Astrocyte of the cerebellum (primary cell): ENCODE data around the gene SIGLEC8.
"Not testable (repeated sequence)": the region's sequence is repeated elsewhere in the genome, so short reads cannot be mapped to it uniquely, and the experiment has no call there.

ENCODE experiments used
- DNase-seq: peaks from one replicate; pipeline ENCODE4 v3.0.0-alpha.2; 2011; ENCODE audit warnings: low read depth
- H3K4me3 ChIP-seq: 2 replicates; pipeline ENCODE4 v1.5.1; 2011; ENCODE audit warnings: mild to moderate bottlenecking, low read depth, low read length, moderate library complexity
- CTCF ChIP-seq: IDR thresholded peaks from 2 replicates; pipeline ENCODE4 v1.5.1; 2012; ENCODE audit warnings: low read length, low read depth, moderate library complexity, mild to moderate bottlenecking; ENCODE audit errors: missing control alignments
- in situ Hi-C: cut with HindIII; loops from 2 replicates; pipeline ENCODE4 v1.10.0; 2017; ENCODE audit warnings: low sequenced_read_pairs

The SIGLEC8 gene

GRCh38 chr19:51501594-51502263 lies 43.5 kb upstream of the SIGLEC8 start, which contains the start of gene SIGLEC12:
SIGLEC12 (minus strand) TSS chr19:51501800; CDS start chr19:51501733, 67 bp downstream.
- H3K4me3 ChIP-seq, result no peak within 1 kb of the TSS
- TF ChIP-seq CTCF, result no peak
- in situ Hi-C loops, result no loop called here
- no peak for DNase-seq

DNA sequence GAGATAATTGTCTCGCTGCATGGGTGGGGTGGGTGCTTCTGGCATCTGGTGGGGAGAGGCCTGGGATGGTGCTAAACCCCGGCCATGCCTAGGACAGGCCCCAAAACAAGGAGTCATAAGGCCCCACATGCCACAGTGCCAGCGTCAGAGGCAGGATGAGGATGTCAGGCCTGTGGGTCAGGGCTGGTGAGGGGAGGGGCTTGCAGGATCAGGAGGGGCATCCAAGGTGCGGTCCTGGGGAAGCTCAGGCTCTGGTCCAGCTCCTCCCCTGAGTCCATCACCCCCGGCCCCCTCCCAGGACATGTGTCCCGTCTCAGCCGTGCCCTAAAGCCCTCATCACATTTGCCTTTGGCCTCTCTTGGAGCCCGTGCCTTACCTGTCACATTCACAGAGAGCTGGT lies 42.7 kb upstream of the SIGLEC8 start:
- H3K4me3 ChIP-seq, DNase-seq, in situ Hi-C loops: not testable (repeated sequence)

GRCh38 chr19:51497666-51498065 lies 39.4 kb upstream of the SIGLEC8 start:
- no peak for TF ChIP-seq CTCF
- H3K4me3 ChIP-seq, result no peak overlapping the region
- DNase-seq, result no peak
- in situ Hi-C loops, result no loop called here

DNA sequence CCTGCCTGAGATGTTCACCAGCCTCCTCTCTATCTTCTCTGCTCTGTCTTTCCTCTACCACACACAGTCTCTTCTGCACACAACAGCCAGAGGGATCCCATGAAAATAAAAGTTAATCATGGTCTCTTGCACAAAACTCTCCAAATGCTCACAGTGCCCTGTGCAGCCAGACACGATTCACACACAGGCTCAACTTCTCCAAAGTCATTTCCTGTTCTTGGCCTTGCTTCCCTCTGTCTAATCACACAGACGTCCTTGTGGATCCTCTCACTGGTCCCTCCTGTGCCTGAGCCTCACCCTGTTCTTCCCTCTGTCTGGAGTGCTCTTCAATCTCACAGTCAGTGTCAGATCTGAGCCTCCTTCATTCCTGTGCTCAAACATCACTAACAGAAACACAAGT lies 35.5 kb upstream of the SIGLEC8 start:
- TF ChIP-seq CTCF, result no peak
- no peak for DNase-seq
- in situ Hi-C loops, result no loop called here
- H3K4me3 ChIP-seq, result no peak overlapping the region

GRCh38 chr19:51491586-51491985 lies 33.3 kb upstream of the SIGLEC8 start:
- no peak for DNase-seq
- in situ Hi-C loops, result no loop called here
- no peak overlapping the region for H3K4me3 ChIP-seq
- no peak for TF ChIP-seq CTCF

DNA sequence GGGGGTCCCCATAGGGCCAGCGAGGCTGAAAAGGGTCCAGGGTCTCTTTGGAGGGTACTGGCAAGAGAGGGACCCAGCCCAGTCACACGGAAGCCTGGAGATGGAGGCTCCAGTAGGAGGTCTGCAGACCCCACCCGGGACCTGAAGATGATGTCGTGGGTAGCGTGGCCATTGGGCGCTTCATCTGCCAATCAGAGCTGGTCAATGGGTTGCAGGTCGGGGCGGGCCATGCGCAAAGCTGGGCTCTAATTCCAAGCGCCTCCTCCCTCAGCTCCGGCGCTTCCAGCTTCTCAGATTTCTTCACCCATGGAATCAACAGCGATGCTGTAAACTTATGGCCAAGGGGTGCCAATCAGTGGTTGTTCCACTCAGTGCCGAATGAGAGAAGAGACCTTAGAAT lies 32.4 kb upstream of the SIGLEC8 start:
- H3K4me3 ChIP-seq, result no peak overlapping the region
- in situ Hi-C loops, result no loop called here
- no peak for TF ChIP-seq CTCF
- no peak for DNase-seq

DNA sequence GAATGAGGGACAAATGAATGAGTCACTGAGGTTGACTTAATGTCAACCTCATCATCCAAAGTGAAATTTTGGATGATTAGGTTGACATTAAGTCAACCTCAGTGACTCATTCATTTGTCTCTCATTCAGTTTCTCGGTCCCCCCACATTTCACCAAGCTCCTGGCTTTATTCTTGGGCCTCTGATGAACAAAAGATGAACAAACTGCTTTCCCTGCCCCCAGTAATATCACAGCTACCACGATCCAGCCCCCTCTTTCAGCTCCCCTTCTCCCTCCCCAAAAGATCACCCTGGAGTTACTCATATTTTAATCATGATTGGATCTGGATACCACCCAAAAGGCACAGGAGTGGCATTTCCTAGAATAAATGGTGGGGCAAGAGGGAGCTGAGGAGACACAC lies 30.9 kb upstream of the SIGLEC8 start:
- no peak for TF ChIP-seq CTCF
- DNase-seq, result no peak
- in situ Hi-C loops, result no loop called here
- no peak overlapping the region for H3K4me3 ChIP-seq
